Tibial artery (tissue), 4 donors: ENCODE results near the gene DNM3.

Experiments used
- DNase-seq, 2 donors: peaks; one replicate each; pipeline ENCODE4 v3.0.0-alpha.2; 2019
- H3K27ac ChIP-seq, 2 donors: fragments of 200-600 bp; sonication (generic) in 1 of 2; 1 replicate in 1 of 2; 2 replicates in 1 of 2; pipeline ENCODE4 v1.5.1; 2018 to 2019; ENCODE audit warnings: mild to moderate bottlenecking in 1 of 2
- H3K27me3 ChIP-seq, 2 donors: fragments of 200-600 bp; sonication (generic) in 1 of 2; one replicate each; pipeline versions ENCODE4 v1.5.1 to v1.6.0; 2016 to 2019
- H3K36me3 ChIP-seq, 3 donors: fragments of 200-600 bp; sonication (generic) in 2 of 3; one replicate each; pipeline ENCODE4 v1.5.1; 2016 to 2019; ENCODE audit warnings: mild to moderate bottlenecking in 2 of 3
- H3K4me1 ChIP-seq, 4 donors: fragments of 200-600 bp; sonication (generic) in 2 of 4; 1 replicate in 3 of 4; 2 replicates in 1 of 4; pipeline ENCODE4 v1.5.1; 2016 to 2019
- H3K4me3 ChIP-seq, 2 donors: fragments of 200-600 bp; sonication (generic) in 1 of 2; 1 replicate in 1 of 2; 2 replicates in 1 of 2; pipeline ENCODE4 v1.5.1; 2018 to 2019; ENCODE audit warnings: mild to moderate bottlenecking in 2 of 2
- H3K9me3 ChIP-seq, 3 donors: fragments of 200-600 bp; sonication (generic) in 1 of 3; one replicate each; pipeline ENCODE4 v1.5.1; 2016 to 2019
- intact Hi-C: fragments of 100-400 bp; cut with DNase I; formaldehyde crosslinking; loops from one replicate; pipeline ENCODE4 v1.15.0; 2023; ENCODE audit warnings: low total_unique reads
- TF ChIP-seq, protein P1 (sequence below), 2 experiments: fragments of 200-600 bp in 1 of 2; fragments of 450-650 bp in 1 of 2; IDR thresholded peaks; one replicate each; pipeline ENCODE4 v1.5.1; 2017 to 2019; ENCODE audit warnings: antibody characterized with exemption in 2 of 2, mild to moderate bottlenecking in 1 of 2, moderate library complexity in 1 of 2

The DNM3 gene

DNA sequence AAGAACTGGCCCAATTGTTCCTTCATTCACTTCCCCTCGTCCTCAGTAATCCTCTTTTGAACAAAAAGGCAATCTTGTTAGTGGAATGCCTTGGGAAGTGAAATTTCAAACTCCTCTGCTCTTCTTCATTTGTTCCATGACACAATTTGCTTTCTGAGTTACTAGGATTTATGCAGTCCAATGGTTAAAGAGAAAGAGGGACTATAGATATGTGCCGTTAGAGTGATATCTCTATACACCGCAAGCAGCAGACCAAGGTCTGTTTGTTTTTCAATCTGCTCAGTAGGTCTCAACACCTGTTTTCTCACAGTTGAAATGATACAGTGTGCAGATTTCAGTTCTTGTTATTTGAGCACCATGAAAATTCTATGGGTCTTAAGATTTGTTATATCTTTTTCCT is 244.0 kb downstream of the DNM3 start:
- Histone ChIP-seq H3K4me3 (no peak overlapping the region), H3K27ac (no peak overlapping the region), H3K4me1 (peaks cover 0 to 9% (median 0%) of the 10 kb centered on the region in 4 donors), H3K36me3 (no peaks in the 10 kb centered on the region), H3K27me3 (no peaks in the 10 kb centered on the region), H3K9me3 (no peaks in the 10 kb centered on the region)
- intact Hi-C loops, result no loop called here
- TF ChIP-seq, protein P1, sequence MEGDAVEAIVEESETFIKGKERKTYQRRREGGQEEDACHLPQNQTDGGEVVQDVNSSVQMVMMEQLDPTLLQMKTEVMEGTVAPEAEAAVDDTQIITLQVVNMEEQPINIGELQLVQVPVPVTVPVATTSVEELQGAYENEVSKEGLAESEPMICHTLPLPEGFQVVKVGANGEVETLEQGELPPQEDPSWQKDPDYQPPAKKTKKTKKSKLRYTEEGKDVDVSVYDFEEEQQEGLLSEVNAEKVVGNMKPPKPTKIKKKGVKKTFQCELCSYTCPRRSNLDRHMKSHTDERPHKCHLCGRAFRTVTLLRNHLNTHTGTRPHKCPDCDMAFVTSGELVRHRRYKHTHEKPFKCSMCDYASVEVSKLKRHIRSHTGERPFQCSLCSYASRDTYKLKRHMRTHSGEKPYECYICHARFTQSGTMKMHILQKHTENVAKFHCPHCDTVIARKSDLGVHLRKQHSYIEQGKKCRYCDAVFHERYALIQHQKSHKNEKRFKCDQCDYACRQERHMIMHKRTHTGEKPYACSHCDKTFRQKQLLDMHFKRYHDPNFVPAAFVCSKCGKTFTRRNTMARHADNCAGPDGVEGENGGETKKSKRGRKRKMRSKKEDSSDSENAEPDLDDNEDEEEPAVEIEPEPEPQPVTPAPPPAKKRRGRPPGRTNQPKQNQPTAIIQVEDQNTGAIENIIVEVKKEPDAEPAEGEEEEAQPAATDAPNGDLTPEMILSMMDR (IDR thresholded peaks at IDR 0.05), result no peak
- no peak for DNase-seq

DNA sequence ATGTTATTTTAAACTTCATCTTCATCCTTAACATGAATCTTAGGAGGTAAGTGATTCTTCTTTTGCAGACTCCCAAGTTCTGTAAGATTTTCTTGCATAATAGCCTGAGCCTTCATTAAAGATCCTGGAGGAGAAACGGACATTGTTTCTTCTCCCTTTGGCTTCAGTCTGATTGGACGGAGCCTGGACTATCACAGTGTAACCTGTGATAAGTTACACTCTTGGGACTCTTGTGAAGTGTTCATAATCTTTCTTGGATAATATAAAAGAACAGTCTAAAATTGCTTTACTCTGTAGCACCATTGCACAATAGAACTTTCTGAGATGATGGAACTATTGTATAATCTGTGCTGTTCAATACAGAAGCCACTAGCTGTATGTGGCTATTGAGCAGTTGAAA is 244.8 kb downstream of the DNM3 start:
- peaks cover 0 to 9% (median 0%) of the 10 kb centered on the region in 4 donors for H3K4me1 ChIP-seq
- TF ChIP-seq, protein P1 (IDR thresholded peaks at IDR 0.05), result no peak
- H3K9me3 ChIP-seq, result no peaks in the 10 kb centered on the region
- H3K27ac ChIP-seq, result no peak overlapping the region
- intact Hi-C loops, result no loop called here
- H3K27me3 ChIP-seq, result no peaks in the 10 kb centered on the region
- no peak overlapping the region for H3K4me3 ChIP-seq
- peak in 1 of 2 donors; percentile 26 for DNase-seq
- H3K36me3 ChIP-seq, result no peaks in the 10 kb centered on the region

DNA sequence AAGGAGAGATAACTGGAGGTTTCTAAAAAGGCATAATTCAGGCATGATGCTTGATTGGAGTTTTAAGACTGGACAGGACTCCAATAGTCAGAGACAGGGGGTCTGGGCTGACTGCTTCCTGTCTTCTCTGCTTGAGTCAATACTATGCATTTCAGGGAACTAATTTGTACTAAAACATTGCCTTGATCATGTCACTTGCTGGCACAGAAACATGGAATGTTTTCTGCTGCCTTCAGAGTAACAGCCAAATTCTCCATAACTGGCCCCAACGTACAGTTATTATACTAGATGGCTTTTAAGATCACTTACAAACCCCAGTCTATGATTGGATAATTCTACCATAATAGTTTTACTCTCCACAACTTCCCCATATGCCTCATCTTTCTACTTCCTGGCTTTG is 247.0 kb downstream of the DNM3 start:
- H3K27ac ChIP-seq, result no peak overlapping the region
- DNase-seq, result no peak

DNA sequence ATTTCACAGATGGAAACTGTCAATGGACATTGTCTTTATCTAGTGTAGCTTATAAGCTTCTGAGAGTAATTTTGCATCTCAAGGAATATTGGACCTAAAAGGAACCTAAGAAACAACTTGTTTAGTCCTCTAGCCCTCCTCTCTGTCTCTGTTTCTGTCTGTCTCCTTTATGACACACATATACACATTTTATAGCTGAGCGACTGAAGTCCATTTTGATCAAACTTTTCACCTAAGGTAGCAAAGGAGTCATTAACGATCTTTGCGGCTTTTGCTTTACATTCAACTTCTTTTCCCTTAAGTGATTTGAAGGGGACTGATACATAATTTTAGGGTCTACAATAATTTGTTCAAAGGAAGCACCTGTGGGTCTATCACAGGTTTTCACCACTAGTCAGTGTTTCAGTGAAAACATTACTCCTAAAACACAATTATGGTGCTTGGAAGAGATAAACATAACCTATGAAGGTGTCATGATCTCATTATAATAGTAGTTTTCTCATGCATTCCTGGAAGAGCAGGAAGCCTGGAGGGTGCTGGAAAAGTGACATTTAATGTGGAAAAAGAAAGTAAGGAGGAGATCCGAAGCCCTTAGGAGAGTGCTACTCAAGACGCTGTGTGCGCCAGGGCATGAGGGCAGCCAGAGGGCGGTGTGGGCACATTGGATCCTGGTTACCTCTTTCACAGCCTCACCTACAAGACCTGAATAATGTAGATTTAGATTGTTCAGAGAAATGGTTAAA is 248.6 kb downstream of the DNM3 start:
- TF ChIP-seq, protein P1 (IDR thresholded peaks at IDR 0.05), result peak; percentile 62 to 67
- H3K36me3 ChIP-seq, result no peaks in the 10 kb centered on the region
- H3K4me3 ChIP-seq, result no peak overlapping the region
- no peak overlapping the region for H3K27ac ChIP-seq
- peaks cover 0 to 6% (median 0%) of the 10 kb centered on the region in 4 donors for H3K4me1 ChIP-seq
- DNase-seq, result peak; percentile 25 to 66
- H3K27me3 ChIP-seq, result no peaks in the 10 kb centered on the region
- H3K9me3 ChIP-seq, result no peaks in the 10 kb centered on the region
- intact Hi-C loops, result loop anchor here (5.0 kb wide), 1 partner anchor 312 kb away; no protein-coding TSS in a partner anchor

More for the DNA sequence above, 247.0 kb downstream of the DNM3 start:
- Histone ChIP-seq H3K4me1 (peaks cover 0 to 9% (median 0%) of the 10 kb centered on the region in 4 donors), H3K27me3 (no peaks in the 10 kb centered on the region), H3K36me3 (no peaks in the 10 kb centered on the region), H3K4me3 (no peak overlapping the region), H3K9me3 (no peaks in the 10 kb centered on the region)
- TF ChIP-seq, protein P1 (IDR thresholded peaks at IDR 0.05), result no peak
- intact Hi-C loops, result no loop called here

DNA sequence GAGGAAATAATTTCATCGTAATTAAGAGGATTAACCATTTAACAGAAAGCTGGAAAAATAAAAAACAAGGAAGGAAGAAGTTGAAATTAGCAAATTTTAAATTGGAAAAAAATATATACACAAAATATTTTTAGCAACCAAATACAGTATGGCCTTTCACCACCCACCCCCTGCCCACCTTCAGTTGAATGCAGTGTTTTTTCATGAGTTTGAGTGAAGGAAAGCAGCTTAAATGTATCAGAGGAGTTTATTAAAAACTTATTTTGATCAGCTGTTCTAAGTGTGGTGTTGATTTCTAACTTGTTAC is 249.2 kb downstream of the DNM3 start:
- TF ChIP-seq, protein P1 (IDR thresholded peaks at IDR 0.05), result no peak
- no peak for DNase-seq
- intact Hi-C loops, result loop anchor here (5.0 kb wide), 1 partner anchor 312 kb away; no protein-coding TSS in a partner anchor
- Histone ChIP-seq H3K4me1 (peaks cover 0 to under 1% (median 0%) of the 10 kb centered on the region in 4 donors), H3K27ac (no peak overlapping the region), H3K27me3 (no peaks in the 10 kb centered on the region), H3K9me3 (no peaks in the 10 kb centered on the region), H3K4me3 (no peak overlapping the region), H3K36me3 (no peaks in the 10 kb centered on the region)
